Activated CD8-positive, alpha-beta memory T cell treated with anti-CD3 and anti-CD28 coated beads for 36 hours (primary cell): ENCODE measurements around the gene PCDHGB1. TPM values are rescaled to one million over a fixed set of nuclear protein-coding genes. Genes with fewer than 3 reads are reported as not detected.
"Not testable (repeated sequence)": the region's sequence is repeated elsewhere in the genome, so short reads cannot be mapped to it uniquely, and the experiment has no call there.

Experiments
- CTCF ChIA-PET: fragments of 350-600 bp; sonication (Branson Sonifier 250); formaldehyde crosslinking; loops from one replicate; lab custom pipeline; 2021; ENCODE audit warnings: antibody characterized with exemption; lab: Charles Lee
- POLR2A ChIA-PET: fragments of 350-600 bp; sonication (Branson Sonifier 250); formaldehyde crosslinking; loops from one replicate; lab custom pipeline; 2021; ENCODE audit warnings: antibody characterized with exemption; lab: Charles Lee
- total RNA-seq, 2 experiments: library from RNA; stranded (reverse); gene quantifications; one replicate each; pipeline ENCODE4 v1.2.3, GENCODE V29; 2021

The PCDHGB1 gene
- total RNA-seq, 2 experiments from 2014 or later = not detected

DNA sequence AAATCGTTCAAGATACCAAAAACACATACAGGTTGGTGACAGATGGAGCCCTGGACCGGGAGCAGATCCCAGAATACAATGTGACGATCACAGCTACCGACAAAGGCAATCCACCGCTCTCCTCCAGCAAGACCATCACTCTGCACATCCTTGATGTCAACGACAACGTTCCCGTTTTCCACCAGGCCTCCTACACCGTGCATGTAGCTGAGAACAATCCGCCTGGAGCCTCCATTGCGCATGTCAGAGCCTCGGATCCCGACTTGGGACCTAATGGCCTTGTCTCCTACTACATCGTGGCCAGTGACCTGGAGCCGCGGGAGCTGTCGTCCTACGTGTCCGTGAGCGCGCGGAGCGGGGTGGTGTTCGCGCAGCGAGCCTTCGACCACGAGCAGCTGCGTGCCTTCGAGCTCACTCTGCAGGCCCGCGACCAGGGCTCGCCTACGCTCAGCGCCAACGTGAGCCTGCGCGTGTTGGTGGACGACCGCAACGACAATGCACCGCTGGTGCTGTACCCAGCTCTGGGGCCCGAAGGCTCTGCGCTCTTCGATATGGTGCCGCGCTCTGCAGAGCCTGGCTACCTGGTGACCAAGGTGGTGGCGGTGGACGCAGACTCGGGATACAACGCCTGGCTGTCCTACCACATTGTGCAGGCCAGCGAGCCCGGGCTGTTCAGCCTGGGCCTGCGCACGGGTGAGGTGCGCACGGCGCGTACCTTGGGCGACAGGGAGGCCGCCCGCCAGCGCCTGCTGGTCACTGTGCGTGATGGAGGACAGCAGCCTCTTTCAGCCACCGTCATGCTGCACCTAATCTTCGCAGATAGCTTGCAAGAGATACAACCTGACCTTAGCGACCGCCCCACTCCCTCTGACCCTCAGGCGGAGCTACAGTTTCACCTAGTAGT is 21.9 kb downstream of the PCDHGB1 start:
- CTCF ChIA-PET = no interaction called here
- POLR2A ChIA-PET = no interaction called here

DNA sequence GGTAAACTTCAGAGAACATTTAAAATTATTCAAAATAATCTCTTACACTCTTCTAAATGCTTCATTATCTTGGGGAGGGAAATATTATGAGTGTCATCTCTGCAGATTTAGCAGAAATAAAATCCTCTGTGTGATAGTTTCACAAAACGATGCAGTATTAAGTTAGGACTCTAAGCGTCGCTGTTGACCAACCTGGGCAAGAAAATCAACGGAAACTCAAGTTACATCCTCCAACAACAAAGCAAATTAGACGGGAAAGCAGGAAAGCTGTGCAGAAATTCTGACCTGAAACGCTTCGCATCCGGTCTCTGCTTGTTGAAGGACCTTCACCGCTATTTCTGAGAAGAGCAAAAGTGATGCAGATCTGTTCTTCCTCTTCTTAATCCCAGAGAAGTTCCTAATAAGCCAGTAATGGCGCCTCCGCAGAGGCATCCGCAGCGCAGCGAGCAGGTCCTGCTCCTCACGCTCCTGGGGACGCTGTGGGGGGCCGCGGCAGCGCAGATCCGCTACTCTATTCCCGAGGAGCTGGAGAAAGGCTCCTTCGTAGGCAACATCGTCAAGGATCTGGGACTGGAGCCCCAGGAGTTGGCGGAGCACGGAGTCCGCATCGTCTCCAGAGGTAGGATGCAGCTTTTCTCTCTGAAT is 23.9 kb downstream of the PCDHGB1 start, which contains the start of gene PCDHGA6:
PCDHGA6 (plus strand) TSS at position 219 of the 645 bp plus-strand sequence; CDS start at position 412, 193 bp downstream.
- ChIA-PET POLR2A (no interaction called here), CTCF (interaction anchor here (0.6 kb wide), 1 partner anchor 387 kb away, joined by 3 read pairs; no protein-coding TSS in a partner anchor)

DNA sequence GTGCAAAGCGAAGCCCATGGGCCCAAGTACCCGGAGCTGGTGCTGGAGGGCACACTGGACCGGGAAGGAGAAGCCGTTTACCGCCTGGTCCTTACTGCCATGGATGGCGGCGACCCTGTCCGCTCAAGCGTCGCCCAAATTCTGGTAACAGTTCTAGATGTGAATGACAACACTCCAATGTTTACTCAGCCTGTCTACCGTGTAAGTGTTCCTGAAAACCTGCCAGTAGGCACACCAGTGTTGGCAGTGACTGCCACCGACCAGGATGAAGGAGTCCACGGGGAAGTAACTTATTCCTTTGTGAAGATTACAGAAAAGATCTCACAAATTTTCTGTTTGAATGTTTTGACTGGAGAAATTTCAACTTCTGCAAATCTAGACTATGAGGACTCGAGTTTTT is 24.7 kb downstream of the PCDHGB1 start:
- CTCF ChIA-PET = interaction anchor here (0.6 to 1.1 kb wide), 2 partner anchors 12 to 387 kb away, joined by 3 to 4 read pairs; no protein-coding TSS in a partner anchor
- POLR2A ChIA-PET = no interaction called here

DNA sequence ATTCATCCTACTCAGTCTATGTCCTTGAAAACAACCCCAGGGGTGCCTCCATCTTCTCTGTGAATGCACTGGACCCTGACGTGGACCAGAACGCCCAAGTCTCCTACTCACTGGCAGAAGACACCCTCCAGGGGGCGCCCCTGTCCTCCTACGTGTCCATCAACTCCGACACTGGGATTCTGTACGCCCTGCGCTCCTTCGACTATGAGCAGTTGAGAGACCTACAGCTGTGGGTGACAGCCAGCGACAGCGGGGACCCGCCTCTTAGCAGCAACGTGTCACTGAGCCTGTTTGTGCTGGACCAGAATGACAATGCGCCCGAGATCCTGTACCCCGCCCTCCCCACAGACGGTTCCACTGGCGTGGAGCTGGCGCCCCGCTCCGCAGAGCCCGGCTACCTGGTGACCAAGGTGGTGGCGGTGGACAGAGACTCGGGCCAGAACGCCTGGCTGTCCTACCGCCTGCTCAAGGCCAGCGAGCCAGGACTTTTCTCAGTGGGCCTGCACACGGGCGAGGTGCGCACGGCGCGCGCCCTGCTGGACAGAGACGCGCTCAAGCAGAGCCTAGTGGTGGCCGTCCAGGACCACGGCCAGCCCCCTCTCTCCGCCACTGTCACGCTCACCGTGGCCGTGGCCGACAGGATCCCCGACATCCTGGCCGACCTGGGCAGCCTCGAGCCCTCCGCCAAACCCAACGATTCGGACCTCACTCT is 25.7 kb downstream of the PCDHGB1 start:
- CTCF ChIA-PET = interaction anchor here (1.1 kb wide), 1 partner anchor 11 kb away, joined by 4 read pairs; no protein-coding TSS in a partner anchor
- POLR2A ChIA-PET = not testable (repeated sequence)

DNA sequence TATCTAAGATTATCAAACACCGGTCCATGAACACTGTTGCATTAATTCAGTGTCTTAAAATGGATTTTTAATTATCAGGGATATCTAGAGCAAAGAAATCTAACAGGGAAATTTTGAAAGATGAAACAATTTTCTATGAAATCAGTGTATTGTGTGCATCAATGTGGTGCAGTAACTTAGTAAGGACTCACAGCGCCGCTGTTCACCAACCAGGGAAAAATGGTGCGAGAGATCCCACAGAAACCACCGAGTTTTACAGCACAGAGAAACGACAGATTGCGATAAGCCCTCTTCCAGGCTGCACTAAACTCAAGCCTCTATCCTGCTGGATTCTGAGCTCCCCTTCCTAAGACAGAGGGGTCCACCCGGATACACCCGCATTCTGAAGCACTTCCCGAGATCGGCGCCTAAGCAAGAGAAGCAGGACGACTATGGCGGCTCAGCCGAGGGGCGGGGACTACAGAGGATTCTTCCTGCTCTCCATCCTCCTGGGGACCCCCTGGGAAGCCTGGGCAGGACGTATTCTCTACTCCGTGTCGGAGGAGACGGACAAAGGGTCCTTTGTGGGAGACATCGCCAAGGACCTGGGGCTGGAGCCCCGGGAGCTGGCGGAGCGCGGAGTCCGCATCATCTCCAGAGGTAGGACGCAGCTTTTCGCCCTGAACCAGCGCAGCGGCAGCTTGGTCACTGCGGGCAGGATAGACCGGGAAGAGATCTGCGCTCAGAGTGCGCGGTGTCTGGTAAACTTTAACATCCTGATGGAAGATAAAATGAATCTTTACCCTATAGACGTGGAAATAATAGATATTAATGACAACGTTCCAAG is 32.8 kb downstream of the PCDHGB1 start, which contains the start of gene PCDHGA7:
PCDHGA7 (plus strand) TSS at position 274 of the 826 bp plus-strand sequence; CDS start at position 432, 158 bp downstream.
- ChIA-PET POLR2A (no interaction called here), CTCF (no interaction called here)

DNA sequence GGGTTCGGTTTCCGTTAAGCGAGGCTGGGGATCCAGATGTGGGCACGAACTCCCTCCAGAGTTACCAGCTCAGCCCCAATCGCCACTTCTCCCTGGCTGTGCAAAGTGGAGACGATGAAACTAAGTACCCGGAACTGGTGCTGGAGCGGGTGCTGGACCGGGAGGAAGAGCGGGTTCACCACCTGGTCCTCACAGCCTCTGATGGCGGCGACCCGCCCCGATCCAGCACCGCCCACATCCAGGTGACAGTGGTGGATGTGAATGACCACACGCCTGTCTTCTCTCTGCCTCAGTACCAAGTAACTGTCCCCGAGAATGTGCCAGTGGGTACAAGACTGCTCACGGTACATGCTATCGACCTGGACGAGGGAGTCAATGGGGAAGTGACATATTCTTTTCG is 33.4 kb downstream of the PCDHGB1 start:
- CTCF ChIA-PET = no interaction called here
- POLR2A ChIA-PET = no interaction called here

DNA sequence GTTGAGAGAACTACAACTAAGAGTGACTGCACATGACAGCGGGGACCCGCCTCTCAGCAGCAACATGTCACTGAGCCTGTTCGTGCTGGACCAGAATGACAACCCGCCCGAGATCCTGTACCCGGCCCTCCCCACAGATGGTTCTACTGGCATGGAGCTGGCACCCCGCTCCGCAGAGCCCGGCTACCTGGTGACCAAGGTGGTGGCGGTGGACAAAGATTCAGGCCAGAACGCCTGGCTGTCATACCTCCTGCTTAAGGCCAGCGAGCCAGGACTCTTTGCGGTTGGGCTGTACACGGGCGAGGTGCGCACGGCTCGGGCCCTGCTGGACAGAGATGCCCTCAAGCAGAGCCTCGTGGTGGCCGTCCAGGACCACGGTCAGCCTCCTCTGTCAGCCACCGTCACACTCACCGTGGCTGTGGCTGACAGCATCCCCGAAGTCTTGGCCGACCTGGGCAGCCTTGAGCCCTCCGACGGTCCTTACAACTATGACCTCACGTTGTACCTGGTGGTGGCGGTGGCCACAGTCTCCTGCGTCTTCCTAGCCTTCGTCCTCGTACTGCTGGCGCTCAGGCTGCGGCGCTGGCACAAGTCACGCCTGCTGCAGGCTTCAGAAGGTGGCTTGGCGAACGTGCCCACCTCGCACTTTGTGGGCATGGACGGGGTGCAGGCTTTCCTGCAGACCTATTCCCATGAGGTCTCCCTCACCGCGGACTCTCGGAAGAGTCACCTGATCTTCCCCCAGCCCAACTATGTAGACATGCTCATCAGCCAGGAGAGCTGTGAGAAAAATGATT is 34.8 kb downstream of the PCDHGB1 start:
- POLR2A ChIA-PET = no interaction called here
- CTCF ChIA-PET = no interaction called here

DNA sequence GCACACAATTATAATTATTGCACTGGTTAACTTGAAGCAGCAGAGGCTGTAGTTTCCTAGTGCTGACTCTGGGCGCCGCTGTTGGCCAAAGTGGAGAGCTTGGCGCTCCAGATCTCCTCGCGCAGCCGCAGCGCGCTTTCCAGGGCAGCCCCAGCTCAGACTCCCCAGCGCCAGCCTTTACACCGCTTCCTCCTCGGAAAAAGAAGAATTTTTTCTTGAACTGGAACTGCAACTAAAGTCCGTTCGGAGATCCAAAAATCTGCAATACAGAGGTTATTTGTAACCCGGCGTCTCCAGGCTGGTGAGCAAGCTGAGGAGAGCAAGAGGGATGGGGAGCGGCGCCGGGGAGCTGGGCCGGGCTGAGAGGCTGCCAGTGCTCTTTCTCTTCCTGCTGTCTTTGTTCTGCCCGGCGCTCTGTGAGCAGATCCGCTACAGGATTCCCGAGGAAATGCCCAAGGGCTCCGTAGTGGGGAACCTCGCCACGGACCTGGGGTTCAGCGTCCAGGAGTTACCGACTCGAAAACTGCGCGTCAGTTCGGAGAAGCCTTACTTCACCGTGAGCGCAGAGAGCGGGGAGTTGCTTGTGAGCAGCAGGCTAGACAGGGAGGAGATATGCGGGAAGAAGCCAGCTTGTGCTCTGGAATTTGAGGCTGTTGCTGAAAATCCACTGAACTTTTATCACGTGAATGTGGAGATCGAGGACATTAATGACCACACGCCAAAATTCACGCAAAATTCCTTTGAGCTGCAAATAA is 37.8 kb downstream of the PCDHGB1 start, which contains the start of gene PCDHGB4:
PCDHGB4 (plus strand) TSS at position 142 of the 755 bp plus-strand sequence; CDS start at position 329, 187 bp downstream.
- POLR2A ChIA-PET = not testable (repeated sequence)
- CTCF ChIA-PET = interaction anchor here (1.0 kb wide), 1 partner anchor 43 kb away, joined by 4 read pairs; the partner anchor contains the start of gene PCDHGA12

DNA sequence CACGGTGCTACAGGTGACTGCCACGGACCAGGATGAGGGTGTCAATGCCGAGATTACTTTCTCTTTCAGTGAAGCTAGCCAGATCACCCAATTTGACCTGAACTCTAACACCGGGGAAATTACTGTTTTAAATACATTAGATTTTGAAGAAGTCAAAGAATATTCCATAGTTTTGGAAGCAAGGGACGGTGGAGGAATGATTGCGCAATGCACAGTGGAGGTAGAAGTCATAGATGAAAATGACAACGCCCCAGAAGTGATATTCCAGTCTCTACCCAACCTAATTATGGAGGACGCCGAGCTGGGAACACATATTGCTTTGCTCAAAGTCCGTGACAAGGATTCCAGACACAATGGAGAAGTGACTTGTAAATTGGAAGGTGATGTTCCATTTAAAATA is 38.8 kb downstream of the PCDHGB1 start:
- ChIA-PET POLR2A (no interaction called here), CTCF (no interaction called here)

DNA sequence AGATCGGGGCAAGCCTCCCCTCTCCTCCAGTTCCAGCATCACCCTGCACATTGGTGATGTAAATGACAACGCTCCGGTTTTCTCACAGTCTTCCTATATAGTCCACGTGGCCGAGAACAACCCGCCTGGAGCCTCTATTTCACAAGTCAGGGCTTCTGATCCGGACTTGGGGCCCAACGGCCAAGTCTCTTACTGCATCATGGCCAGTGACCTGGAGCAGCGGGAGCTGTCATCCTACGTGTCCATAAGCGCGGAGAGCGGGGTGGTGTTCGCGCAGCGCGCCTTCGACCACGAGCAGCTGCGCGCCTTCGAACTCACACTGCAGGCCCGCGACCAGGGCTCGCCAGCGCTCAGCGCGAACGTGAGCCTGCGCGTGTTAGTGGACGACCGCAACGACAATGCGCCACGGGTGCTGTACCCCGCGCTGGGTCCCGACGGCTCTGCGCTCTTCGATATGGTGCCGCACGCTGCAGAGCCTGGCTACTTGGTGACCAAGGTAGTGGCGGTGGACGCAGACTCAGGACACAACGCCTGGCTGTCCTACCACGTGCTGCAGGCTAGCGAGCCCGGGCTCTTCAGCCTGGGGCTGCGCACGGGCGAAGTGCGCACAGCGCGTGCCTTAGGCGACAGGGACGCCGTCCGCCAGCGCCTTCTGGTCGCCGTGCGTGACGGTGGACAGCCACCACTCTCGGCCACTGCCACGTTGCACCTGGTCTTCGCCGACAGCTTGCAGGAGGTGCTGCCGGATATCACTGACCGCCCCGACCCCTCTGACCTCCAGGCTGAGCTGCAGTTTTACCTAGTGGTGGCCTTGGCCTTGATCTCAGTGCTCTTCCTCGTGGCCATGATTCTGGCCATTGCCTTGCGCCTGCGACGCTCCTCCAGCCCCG is 39.5 kb downstream of the PCDHGB1 start:
- ChIA-PET CTCF (interaction anchor here (1.1 kb wide), 1 partner anchor 132 kb away, joined by 3 read pairs; no protein-coding TSS in a partner anchor), POLR2A (no interaction called here)

DNA sequence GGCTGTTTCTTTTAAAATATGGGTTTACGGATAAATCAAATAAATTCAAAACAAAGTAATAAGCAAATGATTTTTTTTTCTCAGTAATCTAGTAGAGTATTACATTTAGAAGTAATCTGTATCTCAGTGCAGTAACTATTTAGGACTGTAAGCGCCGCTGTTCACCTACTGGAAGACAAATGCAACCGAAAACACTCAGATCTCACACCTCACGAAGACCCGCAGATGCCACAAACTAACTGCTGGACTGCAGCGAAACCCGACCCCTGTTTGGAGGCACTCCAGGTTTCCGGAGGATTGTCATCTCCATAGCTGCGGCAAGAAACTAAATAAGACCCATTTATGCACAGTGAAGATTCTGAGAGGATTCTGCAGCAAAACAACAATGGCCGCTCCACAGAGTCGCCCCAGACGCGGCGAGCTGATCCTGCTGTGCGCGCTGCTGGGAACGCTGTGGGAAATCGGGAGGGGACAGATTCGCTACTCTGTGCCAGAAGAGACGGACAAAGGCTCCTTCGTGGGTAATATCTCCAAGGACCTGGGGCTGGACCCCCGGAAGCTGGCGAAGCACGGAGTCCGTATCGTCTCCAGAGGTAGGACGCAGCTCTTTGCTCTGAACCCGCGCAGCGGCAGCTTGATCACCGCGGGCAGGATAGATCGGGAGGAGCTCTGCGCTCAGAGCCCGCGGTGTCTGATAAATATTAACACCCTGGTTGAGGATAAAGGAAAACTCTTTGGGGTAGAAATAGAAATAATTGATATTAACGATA is 42.7 kb downstream of the PCDHGB1 start, which contains the start of gene PCDHGA8:
PCDHGA8 (plus strand) TSS at position 205 of the 770 bp plus-strand sequence; CDS start at position 386, 181 bp downstream.
- CTCF ChIA-PET = no interaction called here
- POLR2A ChIA-PET = no interaction called here

DNA sequence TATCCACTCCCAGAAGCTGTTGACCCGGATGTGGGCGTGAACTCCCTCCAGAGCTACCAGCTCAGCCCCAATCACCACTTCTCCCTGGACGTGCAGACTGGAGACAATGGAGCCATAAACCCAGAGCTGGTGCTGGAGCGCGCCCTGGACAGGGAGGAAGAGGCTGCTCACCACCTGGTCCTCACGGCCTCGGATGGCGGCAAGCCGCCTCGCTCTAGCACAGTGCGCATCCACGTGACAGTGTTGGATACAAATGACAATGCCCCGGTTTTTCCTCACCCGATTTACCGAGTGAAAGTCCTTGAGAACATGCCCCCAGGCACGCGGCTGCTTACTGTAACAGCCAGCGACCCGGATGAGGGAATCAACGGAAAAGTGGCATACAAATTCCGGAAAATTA is 43.4 kb downstream of the PCDHGB1 start:
- ChIA-PET CTCF (no interaction called here), POLR2A (no interaction called here)

DNA sequence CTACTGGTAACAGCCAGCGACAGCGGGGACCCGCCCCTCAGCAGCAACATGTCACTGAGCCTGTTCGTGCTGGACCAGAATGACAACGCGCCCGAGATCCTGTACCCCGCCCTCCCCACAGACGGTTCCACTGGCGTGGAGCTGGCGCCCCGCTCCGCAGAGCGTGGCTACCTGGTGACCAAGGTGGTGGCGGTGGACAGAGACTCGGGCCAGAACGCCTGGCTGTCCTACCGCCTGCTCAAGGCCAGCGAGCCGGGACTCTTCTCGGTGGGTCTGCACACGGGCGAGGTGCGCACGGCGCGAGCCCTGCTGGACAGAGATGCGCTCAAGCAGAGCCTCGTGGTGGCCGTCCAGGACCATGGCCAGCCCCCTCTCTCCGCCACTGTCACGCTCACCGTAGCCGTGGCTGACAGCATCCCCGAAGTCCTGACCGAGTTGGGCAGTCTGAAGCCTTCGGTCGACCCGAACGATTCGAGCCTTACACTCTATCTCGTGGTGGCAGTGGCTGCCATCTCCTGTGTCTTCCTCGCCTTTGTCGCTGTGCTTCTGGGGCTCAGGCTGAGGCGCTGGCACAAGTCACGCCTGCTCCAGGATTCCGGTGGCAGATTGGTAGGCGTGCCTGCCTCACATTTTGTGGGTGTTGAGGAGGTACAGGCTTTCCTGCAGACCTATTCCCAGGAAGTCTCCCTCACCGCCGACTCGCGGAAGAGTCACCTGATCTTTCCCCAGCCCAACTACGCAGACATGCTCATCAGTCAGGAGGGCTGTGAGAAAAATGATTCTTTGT is 44.7 kb downstream of the PCDHGB1 start:
- CTCF ChIA-PET, POLR2A ChIA-PET: not testable (repeated sequence)

DNA sequence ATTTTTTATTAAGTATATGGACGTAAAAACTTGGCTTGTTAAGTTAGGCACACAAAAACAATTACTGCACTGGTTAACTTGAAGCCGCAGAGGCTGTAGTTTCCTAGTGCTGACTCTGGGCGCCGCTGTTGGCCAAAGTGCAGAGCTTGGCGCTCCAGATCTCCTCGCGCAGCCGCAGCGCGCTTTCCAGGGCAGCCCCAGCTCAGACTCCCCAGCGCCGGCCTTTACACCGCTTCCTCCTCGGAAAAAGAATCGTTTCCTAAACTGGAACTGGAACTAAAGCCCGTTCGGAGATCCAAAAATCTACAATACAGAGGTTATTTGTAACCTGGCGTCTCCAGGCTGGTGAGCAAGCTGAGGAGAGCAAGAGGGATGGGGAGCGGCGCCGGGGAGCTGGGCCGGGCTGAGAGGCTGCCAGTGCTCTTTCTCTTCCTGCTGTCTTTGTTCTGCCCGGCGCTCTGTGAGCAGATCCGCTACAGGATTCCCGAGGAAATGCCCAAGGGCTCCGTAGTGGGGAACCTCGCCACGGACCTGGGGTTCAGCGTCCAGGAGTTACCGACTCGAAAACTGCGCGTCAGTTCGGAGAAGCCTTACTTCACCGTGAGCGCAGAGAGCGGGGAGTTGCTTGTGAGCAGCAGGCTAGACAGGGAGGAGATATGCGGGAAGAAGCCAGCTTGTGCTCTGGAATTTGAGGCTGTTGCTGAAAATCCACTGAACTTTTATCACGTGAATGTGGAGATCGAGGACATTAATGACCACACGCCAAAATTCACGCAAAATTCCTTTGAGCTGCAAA is 48.1 kb downstream of the PCDHGB1 start, which contains the start of gene PCDHGB5:
PCDHGB5 (plus strand) TSS at position 192 of the 796 bp plus-strand sequence; CDS start at position 373, 181 bp downstream.
- POLR2A ChIA-PET = not testable (repeated sequence)
- CTCF ChIA-PET = interaction anchor here (0.6 to 1.3 kb wide), 3 partner anchors 37 to 126 kb away, joined by 3 to 4 read pairs (median 3); no protein-coding TSS in a partner anchor
